HG02642 (cell line): ENCODE data around the gene KTI12.
A peak's percentile ranks its signal among the peaks of the same experiment; 100 is the strongest.
"Not testable (repeated sequence)": the region's sequence is repeated elsewhere in the genome, so short reads cannot be mapped to it uniquely, and the experiment has no call there.

Experiments used
- ATAC-seq: cut with Tn5 transposase; IDR thresholded peaks from one replicate; pipeline ENCODE4 v1.9.1; 2021; ENCODE audit warnings: mild to moderate bottlenecking; ENCODE audit not compliant: unreplicated experiment, poor library complexity

Gene KTI12, protein sequence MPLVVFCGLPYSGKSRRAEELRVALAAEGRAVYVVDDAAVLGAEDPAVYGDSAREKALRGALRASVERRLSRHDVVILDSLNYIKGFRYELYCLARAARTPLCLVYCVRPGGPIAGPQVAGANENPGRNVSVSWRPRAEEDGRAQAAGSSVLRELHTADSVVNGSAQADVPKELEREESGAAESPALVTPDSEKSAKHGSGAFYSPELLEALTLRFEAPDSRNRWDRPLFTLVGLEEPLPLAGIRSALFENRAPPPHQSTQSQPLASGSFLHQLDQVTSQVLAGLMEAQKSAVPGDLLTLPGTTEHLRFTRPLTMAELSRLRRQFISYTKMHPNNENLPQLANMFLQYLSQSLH

DNA sequence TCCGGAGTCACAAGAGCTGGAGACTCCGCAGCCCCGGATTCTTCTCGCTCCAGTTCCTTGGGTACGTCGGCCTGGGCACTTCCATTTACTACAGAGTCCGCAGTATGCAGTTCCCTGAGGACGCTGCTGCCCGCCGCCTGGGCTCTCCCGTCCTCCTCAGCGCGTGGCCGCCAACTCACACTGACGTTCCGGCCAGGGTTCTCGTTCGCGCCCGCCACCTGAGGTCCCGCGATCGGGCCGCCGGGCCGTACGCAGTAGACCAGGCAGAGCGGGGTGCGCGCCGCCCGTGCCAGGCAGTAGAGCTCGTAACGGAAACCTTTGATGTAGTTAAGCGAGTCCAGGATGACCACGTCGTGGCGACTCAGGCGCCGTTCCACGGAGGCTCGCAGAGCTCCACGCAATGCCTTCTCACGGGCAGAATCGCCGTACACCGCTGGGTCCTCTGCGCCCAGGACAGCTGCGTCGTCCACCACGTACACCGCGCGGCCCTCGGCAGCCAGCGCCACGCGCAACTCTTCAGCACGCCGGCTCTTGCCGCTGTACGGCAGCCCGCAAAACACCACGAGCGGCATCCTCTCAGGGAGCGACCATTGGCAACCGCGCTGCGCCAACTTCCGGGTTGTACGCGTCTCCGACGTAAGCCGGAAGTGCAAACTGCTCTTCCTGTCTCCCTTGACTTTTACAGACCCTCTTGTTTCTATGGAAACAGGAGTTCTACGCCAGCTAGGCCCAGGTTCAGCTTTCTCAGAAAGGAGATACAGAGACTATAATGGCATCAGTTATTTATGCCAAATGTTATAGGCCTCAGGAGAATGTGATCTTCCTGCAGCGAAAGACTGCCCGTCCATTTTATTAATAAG is at the start of gene KTI12:
KTI12 (minus strand) TSS at position 621 of the 860 bp plus-strand sequence; CDS start at position 572, 49 bp downstream.
- ATAC-seq = peak; percentile 88

DNA sequence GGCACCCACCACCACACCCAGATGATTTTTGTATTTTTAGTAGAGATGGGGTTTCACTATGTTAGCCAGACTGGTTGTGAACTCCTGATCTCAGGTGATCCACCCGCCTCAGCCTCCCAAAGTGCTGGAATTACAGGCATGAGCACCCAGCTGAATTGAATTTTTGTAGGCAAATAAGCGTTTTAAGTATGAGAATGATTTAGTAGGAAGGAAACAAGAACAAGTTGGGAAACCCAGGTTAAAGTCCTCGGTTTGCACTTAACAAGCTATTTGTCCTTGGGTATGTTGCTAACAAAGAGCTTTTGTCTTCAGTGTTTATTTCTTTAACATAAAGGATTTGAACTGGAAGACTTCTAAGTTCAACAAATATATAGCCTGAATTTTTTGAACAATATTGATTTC is 46.4 kb upstream of the KTI12 start:
- no peak for ATAC-seq

DNA sequence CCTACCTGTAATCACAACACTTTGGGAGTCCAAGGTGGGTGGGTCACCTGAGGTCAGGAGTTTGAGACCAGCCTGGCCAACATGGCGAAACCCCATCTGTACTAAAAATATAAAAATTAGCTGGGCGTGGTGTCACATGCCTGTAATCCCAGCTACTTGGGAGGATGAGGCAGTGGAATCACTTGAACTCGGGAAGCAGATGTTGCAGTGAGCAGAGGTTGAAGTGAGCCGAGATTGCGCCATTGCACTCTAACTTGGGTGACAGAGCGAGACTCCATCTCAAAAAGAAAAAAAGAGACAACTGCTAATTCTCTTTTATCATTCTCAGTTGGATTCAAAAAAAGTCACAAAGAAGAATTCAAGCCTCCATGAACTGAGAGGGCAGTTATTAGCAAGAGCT is 43.7 kb upstream of the KTI12 start:
- not testable (repeated sequence) for ATAC-seq

DNA sequence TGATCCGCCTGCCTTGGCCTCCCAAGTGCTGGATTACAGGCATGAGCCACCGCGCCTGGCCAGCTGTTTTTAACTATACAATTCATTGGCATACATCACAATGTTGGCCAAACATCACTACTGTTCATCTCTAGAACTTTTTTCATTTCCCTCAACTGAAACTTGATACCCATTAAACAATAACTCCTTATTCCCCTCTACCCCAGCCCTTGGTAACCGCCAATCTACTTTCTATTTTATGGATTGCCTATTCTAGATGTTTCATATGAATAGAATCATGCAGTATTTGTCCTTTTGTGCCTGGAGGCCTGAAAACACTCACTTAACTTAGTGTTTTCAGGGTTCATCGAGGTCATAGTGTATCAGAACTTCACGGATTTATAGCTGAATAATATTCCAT is 38.7 kb upstream of the KTI12 start:
- no peak for ATAC-seq

DNA sequence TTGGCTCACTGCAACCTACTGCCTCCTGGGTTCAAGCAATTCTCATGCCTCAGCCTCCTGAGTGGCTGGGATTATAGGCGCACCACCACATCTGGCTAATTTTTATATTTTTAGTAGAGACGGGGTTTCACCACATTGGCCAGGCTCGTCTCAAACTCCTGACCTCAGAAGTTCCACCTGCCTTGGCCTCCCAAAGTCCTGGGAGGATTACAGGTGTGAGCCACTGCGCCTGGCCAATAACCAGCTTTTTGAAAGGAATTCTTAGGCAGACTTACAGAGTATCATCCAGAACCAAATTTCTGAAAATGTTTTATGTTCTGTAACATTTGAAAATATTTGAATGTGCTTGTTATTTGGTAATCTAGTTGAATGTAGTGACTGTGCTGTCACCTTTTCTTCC is 37.1 kb upstream of the KTI12 start:
- no peak for ATAC-seq

DNA sequence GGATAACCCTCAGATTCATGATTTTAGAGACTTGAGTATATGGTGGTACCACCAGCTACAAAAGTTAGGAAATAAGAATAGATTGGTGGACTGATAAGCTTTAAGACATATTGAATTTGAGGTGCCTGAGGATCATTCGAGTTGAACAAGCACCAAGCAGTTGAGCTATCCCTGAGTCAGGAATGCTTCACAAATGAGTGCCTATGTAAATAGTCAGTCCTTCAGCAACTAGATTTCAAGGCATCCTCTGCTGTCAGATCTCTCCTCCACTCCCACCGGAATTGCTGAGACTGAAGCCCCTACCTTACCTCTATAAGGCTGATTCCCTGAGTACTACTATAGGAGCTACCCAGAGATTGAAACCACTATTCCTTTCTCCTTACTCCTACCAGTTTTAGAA is 29.6 kb upstream of the KTI12 start:
- no peak for ATAC-seq

DNA sequence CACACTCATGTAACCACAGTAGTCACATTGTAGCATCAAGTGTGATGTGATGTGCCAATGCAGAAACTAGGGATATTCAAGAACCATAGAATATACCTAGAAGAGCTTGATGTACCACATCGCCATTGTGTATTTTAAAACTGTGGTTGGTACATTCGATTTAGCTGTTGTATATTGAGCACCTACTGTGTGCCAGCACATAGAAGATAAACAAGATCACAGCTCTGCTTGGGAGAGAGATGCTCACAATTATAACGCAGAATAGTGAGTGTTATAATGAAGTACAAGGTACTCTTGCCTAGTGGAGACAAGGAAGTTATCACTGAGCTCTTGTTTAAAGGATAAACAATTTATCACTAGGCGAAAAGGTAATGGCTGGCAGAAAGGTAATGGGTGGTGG is 27.2 kb upstream of the KTI12 start:
- no peak for ATAC-seq

DNA sequence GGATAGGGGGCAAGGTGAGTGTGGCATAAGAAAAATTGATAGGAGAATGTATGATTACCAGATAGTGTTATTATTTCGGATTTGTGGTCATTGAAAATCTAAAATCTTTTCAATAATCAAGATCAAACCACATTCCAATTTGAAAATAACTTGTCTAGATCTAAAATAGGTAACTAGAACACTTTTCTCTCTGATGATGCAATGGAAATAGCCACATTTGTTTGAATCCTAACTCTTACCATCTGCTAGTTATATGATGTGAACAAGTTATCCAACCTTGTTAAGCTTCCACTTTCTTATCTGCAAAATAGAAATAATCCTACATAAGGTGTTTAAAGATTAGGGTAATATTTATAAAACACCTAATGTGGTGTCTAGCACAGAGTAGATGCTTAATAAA is 26.3 kb upstream of the KTI12 start:
- ATAC-seq = no peak

DNA sequence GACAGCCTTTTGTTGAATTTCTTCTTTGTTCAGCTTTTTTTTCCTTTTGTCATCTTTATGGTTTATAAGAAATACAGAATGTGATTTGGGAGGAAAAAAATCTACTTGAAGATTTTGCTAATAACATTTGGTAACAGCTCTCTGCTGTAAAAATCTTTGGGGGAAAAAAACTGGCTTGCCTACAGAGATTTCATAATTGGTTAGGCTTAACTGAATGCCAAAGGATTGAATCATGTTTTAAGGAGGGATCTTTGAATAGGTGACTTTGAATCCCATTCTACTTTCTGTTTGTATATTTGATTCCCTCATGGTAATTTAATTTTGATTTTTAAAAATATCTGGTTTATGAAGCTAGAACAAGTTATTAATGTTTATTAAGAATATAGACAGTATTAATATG is 25.7 kb upstream of the KTI12 start:
- no peak for ATAC-seq

DNA sequence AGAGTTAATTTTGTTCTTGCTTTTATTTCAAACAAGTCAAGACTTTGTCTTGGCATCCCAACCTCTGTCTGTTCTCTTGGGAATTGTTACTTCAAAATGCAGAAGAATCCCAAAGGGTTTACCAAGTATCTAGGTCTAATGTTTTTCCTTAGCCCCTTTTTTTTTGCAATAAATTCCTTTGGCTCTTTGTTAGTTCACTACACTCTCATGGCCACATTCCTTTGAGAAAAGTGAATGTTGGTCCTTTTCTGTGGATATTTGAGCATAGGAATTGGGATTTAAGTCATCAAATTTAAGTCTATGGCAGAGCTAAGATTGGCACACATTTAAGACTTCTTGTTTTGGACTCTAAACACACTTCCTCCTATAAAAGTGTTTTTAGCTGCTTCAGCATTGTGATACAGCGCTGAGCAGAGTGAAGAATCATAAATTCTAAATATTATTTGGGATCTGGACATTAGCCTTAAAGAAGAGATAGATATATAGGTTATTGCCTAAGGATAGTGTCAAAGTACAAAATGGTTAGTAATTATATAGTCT is 24.3 kb upstream of the KTI12 start:
- ATAC-seq = no peak

DNA sequence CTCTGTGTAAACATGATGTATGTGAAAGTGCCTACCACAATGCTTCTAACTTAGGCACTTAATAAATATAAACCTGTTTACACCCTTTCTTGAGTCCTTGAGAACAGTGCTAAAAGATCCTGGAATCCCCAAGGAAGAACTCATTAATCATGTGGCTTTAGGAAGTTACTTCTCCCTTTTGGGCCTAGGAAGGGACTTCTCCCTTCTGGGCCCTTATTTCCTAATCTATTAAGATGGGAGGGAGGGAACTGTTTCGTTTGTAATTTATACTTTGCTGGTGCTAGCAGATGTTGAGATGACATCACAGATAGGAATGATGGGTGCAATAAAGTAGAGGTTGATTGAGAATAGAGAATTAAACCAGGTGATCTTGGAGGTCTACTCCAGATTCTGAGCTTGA is 23.6 kb upstream of the KTI12 start:
- ATAC-seq = no peak

DNA sequence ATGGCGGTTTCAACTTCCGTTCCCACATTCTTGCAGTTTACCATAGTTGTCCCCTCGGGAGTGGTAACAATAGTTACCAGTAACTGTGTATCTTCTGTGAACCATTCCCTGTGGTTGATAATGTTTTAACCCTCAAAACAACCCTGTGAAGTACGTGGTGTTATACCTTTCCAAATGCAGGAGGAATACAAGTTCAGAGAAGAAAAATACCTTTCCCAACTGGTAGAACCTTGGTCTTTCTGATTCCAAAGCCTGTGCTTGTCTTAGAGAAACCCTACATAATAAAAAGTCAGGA is 23.3 kb upstream of the KTI12 start:
- no peak for ATAC-seq

DNA sequence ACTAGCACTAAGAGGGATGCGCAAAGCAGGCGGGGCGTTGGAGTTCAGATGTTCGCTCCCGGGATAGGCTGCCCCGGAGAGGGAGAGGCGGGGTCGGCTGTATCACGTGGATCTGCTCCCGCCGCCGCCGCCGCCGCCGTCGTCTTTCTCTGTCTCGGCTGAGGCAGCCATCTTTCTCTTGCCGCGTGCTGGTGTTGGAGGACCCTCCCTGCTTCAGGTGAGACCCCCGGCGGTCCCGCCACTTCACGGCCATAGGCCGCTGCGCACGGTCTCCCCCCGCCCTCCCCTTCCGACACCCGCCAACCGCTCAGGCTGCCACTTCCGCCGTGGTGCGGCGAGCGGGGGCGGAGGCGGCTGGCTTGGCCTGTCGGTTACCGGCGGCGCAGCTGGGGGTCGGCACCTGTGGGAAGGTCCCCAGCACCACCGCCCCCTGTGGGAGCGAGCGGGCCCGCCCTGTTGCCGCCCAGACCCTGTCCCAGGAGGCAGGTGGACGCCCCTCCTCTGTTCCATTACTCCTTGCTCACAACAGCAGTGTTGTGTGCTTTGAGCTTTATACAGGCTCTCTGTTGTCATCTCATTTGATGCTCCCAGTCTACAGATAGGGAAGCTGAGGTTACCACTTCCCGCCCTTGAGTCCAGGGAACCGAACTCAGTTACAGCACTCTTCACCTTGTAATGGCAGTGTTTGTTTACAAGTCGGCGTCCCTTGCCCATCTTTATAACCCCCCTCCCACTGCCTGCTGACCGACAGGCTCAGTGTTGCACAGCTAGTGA is 22.7 kb upstream of the KTI12 start, which contains the start of gene BTF3L4:
BTF3L4 (plus strand) TSS at position 133 of the 774 bp plus-strand sequence. CDS start 3,553 bp downstream, outside the sequence.
- ATAC-seq = peak; percentile 88

DNA sequence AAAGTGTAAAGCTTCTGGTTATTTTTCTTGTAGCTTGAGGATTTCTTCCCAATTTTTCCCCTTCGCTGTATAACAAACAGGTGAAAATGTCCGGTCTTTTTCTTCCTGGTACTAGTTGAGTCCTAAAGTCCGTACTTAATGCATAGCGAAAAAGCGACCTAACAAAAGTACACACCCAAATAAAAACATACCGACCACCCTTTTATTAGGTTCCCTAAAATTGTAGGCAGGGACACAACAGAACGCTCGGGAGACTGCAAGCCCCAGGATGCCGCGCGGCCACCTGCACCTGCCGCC is 22.2 kb upstream of the KTI12 start:
- ATAC-seq = no peak

DNA sequence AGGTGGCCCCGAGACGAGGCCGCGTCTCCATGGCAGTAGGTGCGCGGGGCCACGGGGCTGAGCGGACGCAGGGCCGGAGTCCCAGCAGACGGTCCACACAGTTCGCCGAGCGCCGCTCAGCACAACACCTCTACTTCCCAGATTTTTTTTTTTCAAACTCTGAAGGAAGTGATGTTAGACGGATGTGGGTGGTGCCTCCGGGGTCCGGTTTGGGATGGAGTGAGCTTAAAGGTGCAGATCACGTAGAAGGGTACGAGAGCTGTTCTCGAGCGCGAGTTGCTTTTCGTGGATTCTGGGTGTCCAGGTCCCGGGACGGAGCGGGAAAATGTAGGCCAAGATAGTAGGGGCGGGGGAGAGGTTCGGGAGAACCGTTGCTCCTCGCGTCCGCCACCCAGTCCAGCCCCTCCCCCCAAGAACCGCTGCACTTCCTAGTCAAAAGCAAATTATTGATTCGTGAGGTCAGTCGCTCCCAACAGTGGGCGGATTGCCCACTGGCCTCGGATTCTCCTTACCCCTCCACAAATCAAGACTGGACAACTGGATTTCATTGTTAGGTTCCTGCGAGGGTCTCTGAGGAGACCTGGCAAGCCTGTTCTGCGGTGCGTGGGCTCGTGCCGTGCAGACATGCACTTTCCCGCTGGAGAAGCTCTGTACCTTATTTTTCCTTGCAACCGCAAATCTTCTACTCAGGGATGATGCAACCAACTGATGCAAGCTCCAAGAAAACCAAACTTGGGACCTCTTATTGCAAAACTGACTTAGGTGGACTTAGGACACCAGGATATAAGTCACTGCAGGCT is 21.7 kb upstream of the KTI12 start, which contains the start of gene TXNDC12:
TXNDC12 (minus strand) TSS at position 126 of the 800 bp plus-strand sequence; CDS start at position 31, 95 bp downstream.
- ATAC-seq = peak; percentile 41

DNA sequence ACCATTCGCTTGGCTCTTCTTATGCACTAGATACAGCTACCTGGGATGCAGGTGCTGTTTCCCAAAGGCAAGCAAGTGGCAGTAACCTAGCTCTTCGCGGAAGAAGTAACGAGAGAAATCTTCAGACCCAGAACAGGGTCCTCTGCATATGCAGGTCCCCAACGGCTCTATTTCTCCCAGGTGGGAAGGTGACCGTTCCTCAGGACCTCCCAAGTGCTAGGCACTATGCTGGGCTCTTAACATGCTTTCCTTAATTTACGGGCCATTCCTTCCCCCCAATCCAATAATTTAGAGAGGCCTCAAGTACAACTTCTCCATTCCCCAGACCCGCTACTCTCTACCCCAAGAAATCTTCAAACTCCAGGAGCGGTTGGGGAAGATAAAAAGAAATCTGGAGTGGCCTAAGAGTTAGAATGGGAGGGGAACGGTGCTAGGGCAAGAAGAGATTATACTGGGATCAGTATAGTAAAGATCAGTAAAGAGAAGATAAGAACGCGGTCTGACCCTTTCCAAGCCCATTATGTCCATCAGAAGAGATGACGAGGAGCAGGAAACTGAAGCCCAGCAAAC is 21.0 kb upstream of the KTI12 start:
- no peak for ATAC-seq

DNA sequence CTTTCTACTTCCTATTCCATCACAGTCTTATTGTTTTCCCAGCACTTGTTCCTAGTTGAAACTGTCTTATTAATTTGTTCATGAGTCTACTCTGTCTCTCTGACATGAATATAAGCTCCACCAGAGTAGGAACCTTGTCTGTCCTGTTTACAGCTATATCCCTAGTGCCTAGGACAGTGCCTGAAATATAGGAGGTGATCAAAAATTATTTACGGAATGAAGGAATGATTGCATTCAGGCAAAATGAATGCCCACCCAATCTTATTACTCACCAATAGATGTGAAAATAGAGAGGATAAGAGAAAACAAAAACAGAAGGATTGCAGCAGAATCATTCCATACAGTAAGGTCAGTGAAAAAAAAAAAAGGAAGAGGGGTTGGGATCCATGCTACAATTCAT is 20.3 kb upstream of the KTI12 start:
- ATAC-seq = no peak

DNA sequence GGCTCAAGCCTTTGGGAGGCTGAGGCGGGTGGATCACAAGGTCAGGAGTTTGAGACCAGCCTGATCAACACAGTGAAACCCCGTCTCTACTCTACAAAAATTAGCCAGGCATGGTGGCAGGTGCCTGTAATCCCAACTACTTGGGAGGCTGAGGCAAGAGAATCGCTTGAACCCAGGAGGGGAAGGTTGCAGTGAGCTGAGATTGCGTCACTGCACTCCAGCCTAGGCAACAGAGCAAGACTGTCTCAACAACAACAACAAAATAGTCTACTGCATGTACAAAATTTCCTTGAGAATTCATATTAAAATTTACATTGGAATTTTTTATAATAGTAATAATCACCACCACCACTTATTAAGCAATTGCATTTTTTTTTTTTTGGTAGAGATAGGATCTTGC is 15.7 kb upstream of the KTI12 start:
- not testable (repeated sequence) for ATAC-seq

DNA sequence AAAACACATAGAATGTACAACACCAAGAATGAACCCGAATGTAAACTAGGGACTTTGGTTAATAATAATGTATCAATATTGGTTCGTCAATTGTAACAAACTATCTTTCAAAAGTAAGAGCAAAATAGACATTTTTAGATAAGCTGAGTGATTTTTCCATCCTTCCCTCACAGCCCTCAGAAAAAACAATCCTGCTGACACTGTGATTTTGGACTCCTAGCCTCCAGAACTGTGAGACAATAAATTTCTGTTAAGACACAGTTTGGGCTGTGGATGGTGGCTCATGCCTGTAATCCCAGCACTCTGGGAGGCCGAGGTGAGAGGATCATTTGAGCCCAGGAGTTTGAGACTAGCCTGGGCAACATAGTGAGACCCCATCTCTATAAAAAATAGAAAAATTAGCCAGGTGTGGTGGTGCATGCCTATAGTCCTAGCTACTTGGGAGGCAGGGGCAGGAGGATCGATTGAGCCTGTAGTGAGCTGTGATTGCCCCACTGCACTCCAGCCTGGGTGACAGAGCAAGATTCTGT is 12.1 kb upstream of the KTI12 start:
- not testable (repeated sequence) for ATAC-seq
